ENCODE measurements around the gene ALG14. TPM values are rescaled to one million over a fixed set of nuclear protein-coding genes. Genes with fewer than 3 reads are reported as not detected.
A peak's percentile ranks its signal among the peaks of the same experiment; 100 is the strongest.

ALG14 gene
- total and polyA plus RNA-seq, 7 experiments from 2014 or later, result 1.1 to 3.2 (median 1.7) TPM

DNA sequence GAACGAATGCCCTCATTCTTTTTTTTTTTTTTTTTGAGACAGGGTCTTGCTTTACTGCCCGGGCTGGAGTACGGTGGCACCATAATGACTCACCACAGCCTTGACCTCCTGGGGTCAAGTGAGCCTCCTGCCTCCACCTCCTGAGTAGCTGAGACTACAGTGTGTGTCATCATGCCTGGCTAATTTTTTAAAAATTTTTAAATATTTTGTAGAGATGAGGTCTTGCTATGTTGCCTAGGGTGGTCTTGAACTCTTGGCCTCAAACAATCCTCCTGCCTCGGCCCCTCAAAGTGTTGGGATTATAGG lies 69.4 kb downstream of the ALG14 start:
- ATAC-seq, result no peak
- DNase-seq, result no peak
- Histone ChIP-seq H3K9me3 (ENCODE audit: control insufficient read depth in 2 of 3, low read length in 3 of 3) (no peaks in the 10 kb centered on the region), H3K27ac (ENCODE audit: low read depth, low read length) (no peak overlapping the region), H3K4me1 (ENCODE audit: control insufficient read depth in 2 of 2, insufficient read depth in 2 of 2, low read length in 2 of 2) (no peaks in the 10 kb centered on the region), H3K27me3 (ENCODE audit: control insufficient read depth in 2 of 2, insufficient read depth in 2 of 2, low read length in 2 of 2) (no peaks in the 10 kb centered on the region), H3K36me3 (ENCODE audit: control insufficient read depth in 2 of 3, insufficient read depth in 3 of 3, low read length in 3 of 3) (no peaks in the 10 kb centered on the region), H3K4me3 (ENCODE audit: low read length) (no peak overlapping the region)
- no peak overlapping the region for H3K4me3 Mint-ChIP-seq
- CTCF ChIA-PET, result no interaction called here
- H3K27ac Mint-ChIP-seq, result no peak overlapping the region
- peaks cover 0 to 2% (median 0%) of the 10 kb centered on the region in 5 donors for H3K27me3 Mint-ChIP-seq
- intact Hi-C loops (cut with micrococcal nuclease), result no loop called here
- H3K36me3 Mint-ChIP-seq, result peaks cover 0 to 23% (median 0%) of the 10 kb centered on the region in 5 donors
- H3K4me1 Mint-ChIP-seq, result peaks cover 0 to 3% (median 0%) of the 10 kb centered on the region in 7 donors
- no peaks in the 10 kb centered on the region for H3K9me3 Mint-ChIP-seq
- POLR2A ChIA-PET, result no interaction called here

DNA sequence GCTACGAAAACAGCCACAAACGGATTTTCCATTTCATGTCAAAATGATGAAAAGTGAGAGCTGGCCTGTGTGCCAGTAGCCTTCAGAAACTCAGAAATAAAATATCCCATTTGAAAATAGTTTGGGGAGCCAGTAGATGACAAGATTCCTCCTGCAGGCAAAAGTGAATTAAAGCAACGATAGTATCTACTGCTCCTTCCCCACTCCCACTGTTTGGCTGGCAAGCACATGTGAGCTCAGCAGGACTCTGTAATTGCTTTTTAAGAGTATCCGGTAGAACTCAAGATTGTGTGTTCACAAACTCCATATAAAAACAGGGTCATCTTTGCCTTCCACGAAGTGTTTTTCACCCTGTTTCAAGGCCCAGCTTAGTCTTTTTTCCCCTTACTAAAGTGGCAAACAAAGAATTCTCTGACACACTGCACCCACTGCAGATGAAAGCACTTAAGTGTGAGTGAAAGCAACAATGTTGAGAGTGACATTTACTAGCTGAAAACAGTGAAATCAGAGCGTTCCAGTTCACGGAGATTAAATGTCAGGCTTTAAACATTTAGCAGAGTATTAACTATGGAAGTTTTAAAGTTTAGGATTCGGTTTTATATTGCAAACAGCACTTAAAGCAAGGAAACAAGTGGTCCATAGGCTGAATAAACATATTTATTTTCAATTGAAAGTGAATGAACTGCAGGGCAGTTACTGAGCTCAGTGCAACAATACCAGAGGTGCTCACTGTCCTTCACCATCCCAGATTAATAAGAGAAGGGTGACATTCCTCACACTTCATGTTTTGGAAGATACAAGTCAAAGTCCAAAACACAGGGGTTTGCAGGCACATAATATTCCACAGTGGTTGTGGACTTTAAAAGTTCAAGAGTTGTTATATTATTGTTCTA lies 70.0 kb downstream of the ALG14 start:
- H3K4me3 Mint-ChIP-seq, result no peak overlapping the region

DNA sequence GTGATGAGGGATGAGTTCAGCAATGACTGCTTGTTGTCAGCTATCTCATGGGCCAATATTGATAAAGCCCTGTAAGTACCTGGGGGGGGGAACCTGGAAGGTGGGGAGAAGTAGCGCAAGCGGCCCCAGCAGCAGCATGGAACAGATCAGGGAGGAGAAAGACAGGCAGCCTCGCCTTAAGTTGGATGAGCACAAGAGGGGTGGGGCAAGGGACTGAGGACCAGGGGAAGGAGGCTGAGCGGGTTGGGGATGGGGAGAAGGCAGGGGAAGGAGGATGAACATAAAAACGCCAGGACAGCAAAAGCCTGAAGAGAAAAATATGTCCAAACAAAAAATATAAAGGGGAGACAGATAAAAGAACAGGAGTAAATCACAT lies 70.6 kb downstream of the ALG14 start:
- no peak overlapping the region for H3K4me3 ChIP-seq (ENCODE audit: low read length)
- no peak for DNase-seq
- no peaks in the 10 kb centered on the region for H3K9me3 Mint-ChIP-seq
- H3K4me1 Mint-ChIP-seq, result peaks cover 0 to 3% (median 0%) of the 10 kb centered on the region in 7 donors
- ChIA-PET POLR2A (no interaction called here), CTCF (no interaction called here)
- intact Hi-C loops (cut with micrococcal nuclease), result no loop called here
- H3K27me3 ChIP-seq (ENCODE audit: control insufficient read depth in 2 of 2, insufficient read depth in 2 of 2, low read length in 2 of 2), result no peaks in the 10 kb centered on the region
- H3K27me3 Mint-ChIP-seq, result peaks cover 0 to 2% (median 0%) of the 10 kb centered on the region in 5 donors
- H3K27ac Mint-ChIP-seq, result no peak overlapping the region
- H3K4me3 Mint-ChIP-seq, result no peak overlapping the region
- ATAC-seq, result no peak
- no peaks in the 10 kb centered on the region for H3K4me1 ChIP-seq (ENCODE audit: control insufficient read depth in 2 of 2, insufficient read depth in 2 of 2, low read length in 2 of 2)
- no peak overlapping the region for H3K27ac ChIP-seq (ENCODE audit: low read depth, low read length)
- H3K36me3 ChIP-seq (ENCODE audit: control insufficient read depth in 2 of 3, insufficient read depth in 3 of 3, low read length in 3 of 3), result no peaks in the 10 kb centered on the region
- no peaks in the 10 kb centered on the region for H3K9me3 ChIP-seq (ENCODE audit: control insufficient read depth in 2 of 3, low read length in 3 of 3)
- peaks cover 0 to 26% (median 0%) of the 10 kb centered on the region in 5 donors for H3K36me3 Mint-ChIP-seq

More for the DNA sequence above, 70.0 kb downstream of the ALG14 start:
- Histone ChIP-seq H3K27ac (ENCODE audit: low read depth, low read length) (no peak overlapping the region), H3K27me3 (ENCODE audit: control insufficient read depth in 2 of 2, insufficient read depth in 2 of 2, low read length in 2 of 2) (no peaks in the 10 kb centered on the region), H3K9me3 (ENCODE audit: control insufficient read depth in 2 of 3, low read length in 3 of 3) (no peaks in the 10 kb centered on the region), H3K4me3 (ENCODE audit: low read length) (no peak overlapping the region), H3K4me1 (ENCODE audit: control insufficient read depth in 2 of 2, insufficient read depth in 2 of 2, low read length in 2 of 2) (no peaks in the 10 kb centered on the region), H3K36me3 (ENCODE audit: control insufficient read depth in 2 of 3, insufficient read depth in 3 of 3, low read length in 3 of 3) (no peaks in the 10 kb centered on the region)
- Mint-ChIP-seq H3K4me1 (peaks cover 0 to 3% (median 0%) of the 10 kb centered on the region in 7 donors), H3K36me3 (peaks cover 0 to 23% (median 0%) of the 10 kb centered on the region in 5 donors), H3K27ac (no peak overlapping the region), H3K27me3 (peaks cover 0 to 2% (median 0%) of the 10 kb centered on the region in 5 donors), H3K9me3 (no peaks in the 10 kb centered on the region)
- intact Hi-C loops (cut with micrococcal nuclease), result no loop called here
- ATAC-seq (no peak), DNase-seq (no peak)
- CTCF ChIA-PET, result no interaction called here
- POLR2A ChIA-PET, result no interaction called here

DNA sequence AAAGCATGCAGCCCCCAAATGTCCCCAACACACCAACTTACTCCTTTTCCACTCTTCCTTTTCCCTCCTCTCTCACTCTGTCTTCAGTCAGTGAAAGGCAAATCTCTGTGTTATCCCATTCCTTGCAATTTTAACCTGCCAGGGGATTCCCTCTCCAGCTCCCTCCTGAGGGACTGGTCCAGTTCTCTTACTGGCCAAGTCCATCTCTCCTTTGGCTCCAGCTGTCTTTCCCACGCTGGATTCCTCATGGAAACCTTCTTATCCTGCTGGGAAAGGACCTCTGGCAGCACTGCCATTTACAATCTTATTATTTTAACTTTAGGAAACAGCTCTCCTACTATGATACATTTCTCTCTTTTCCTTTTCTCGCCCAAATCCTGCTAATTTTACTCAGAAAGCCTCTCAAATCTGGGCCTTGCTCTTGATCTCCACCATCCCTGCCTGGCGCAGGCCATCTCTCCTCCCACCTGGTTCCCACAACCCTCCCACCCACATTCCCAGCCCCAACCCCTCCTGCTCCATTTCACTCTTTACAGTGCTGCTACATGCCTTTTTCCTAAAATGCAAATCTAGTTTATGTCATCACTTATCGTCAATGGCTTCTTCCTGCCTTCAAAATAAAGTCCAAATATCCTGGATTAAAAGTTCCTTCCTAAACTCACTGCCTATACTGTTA lies 73.2 kb downstream of the ALG14 start:
- Histone ChIP-seq H3K27me3 (ENCODE audit: control insufficient read depth in 2 of 2, insufficient read depth in 2 of 2, low read length in 2 of 2) (no peaks in the 10 kb centered on the region), H3K36me3 (ENCODE audit: control insufficient read depth in 2 of 3, insufficient read depth in 3 of 3, low read length in 3 of 3) (no peaks in the 10 kb centered on the region), H3K4me1 (ENCODE audit: control insufficient read depth in 2 of 2, insufficient read depth in 2 of 2, low read length in 2 of 2) (peaks cover 0 to 7% of the 10 kb centered on the region in 2 donors), H3K9me3 (ENCODE audit: control insufficient read depth in 2 of 3, low read length in 3 of 3) (no peaks in the 10 kb centered on the region), H3K4me3 (ENCODE audit: low read length) (no peak overlapping the region), H3K27ac (ENCODE audit: low read depth, low read length) (no peak overlapping the region)
- no peak overlapping the region for H3K4me3 Mint-ChIP-seq
- H3K27ac Mint-ChIP-seq, result no peak overlapping the region
- peaks cover 0 to 2% (median 0%) of the 10 kb centered on the region in 5 donors for H3K27me3 Mint-ChIP-seq
- DNase-seq (no peak), ATAC-seq (no peak)
- intact Hi-C loops (cut with micrococcal nuclease), result no loop called here
- H3K36me3 Mint-ChIP-seq, result peaks cover 0 to 15% (median 0%) of the 10 kb centered on the region in 5 donors
- ChIA-PET POLR2A (no interaction called here), CTCF (no interaction called here)
- peaks cover 0 to 4% (median 0%) of the 10 kb centered on the region in 11 donors for H3K9me3 Mint-ChIP-seq
- H3K4me1 Mint-ChIP-seq, result peaks cover 0 to 18% (median 12%) of the 10 kb centered on the region in 7 donors

DNA sequence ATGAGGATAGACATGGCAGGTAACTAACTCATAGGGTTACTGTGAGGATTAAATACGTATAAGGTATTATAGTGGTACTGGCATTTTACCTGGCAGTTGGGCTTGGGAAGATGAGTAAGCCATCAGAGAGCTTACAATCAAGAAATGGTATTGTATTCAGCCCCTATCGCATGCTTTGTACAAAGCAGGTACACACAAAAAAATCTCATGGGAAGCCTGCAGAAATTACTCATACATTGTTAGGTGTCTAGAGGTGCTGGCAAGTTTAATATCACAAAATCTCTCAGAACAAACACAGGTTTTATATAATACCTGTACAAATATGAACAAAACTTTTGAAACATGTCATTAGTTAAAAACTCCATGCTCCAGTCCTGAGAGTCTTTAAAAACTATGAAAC lies 74.0 kb downstream of the ALG14 start:
- ATAC-seq (no peak), DNase-seq (no peak)
- no peaks in the 10 kb centered on the region for H3K27me3 ChIP-seq (ENCODE audit: control insufficient read depth in 2 of 2, insufficient read depth in 2 of 2, low read length in 2 of 2)
- H3K27ac ChIP-seq (ENCODE audit: low read depth, low read length), result no peak overlapping the region
- POLR2A ChIA-PET, result interaction anchor here (0.6 kb wide), 1 partner anchor 300 kb away, joined by 8 read pairs; no protein-coding TSS in a partner anchor
- Mint-ChIP-seq H3K9me3 (peaks cover 0 to 4% (median 0%) of the 10 kb centered on the region in 11 donors), H3K36me3 (peaks cover 0 to 15% (median 0%) of the 10 kb centered on the region in 5 donors), H3K27me3 (peaks cover 0 to 2% (median 0%) of the 10 kb centered on the region in 5 donors), H3K27ac (no peak overlapping the region), H3K4me1 (peaks cover 0 to 26% (median 20%) of the 10 kb centered on the region in 7 donors), H3K4me3 (no peak overlapping the region)
- CTCF ChIA-PET, result no interaction called here
- no peak overlapping the region for H3K4me3 ChIP-seq (ENCODE audit: low read length)
- intact Hi-C loops (cut with micrococcal nuclease), result no loop called here
- H3K36me3 ChIP-seq (ENCODE audit: control insufficient read depth in 2 of 3, insufficient read depth in 3 of 3, low read length in 3 of 3), result no peaks in the 10 kb centered on the region
- no peaks in the 10 kb centered on the region for H3K9me3 ChIP-seq (ENCODE audit: control insufficient read depth in 2 of 3, low read length in 3 of 3)
- H3K4me1 ChIP-seq (ENCODE audit: control insufficient read depth in 2 of 2, insufficient read depth in 2 of 2, low read length in 2 of 2), result peaks cover 0 to 14% of the 10 kb centered on the region in 2 donors

DNA sequence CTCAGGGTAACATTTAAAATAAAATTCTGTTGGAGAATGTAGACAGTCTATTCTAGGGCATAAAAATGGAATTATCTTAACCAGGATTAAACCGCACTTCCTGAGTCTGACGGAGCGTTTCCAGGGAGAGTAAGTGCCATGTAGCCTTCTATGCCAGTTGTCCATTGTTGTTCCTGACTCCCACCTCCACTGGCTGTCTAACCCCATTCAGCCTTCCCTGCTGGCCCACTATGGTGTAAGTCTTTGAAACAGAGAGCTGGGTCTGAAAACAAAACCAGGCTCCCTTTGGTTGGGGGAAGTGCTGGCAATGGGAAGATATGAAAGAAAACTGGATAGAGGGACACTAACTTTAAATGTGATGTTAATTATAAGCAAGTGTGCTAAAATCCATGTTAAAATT lies 74.6 kb downstream of the ALG14 start:
- intact Hi-C loops (cut with micrococcal nuclease), result no loop called here
- no peak for ATAC-seq
- H3K4me3 Mint-ChIP-seq, result no peak overlapping the region
- Histone ChIP-seq H3K36me3 (ENCODE audit: control insufficient read depth in 2 of 3, insufficient read depth in 3 of 3, low read length in 3 of 3) (no peaks in the 10 kb centered on the region), H3K4me3 (ENCODE audit: low read length) (no peak overlapping the region), H3K27ac (ENCODE audit: low read depth, low read length) (no peak overlapping the region), H3K27me3 (ENCODE audit: control insufficient read depth in 2 of 2, insufficient read depth in 2 of 2, low read length in 2 of 2) (no peaks in the 10 kb centered on the region), H3K9me3 (ENCODE audit: control insufficient read depth in 2 of 3, low read length in 3 of 3) (no peaks in the 10 kb centered on the region), H3K4me1 (ENCODE audit: control insufficient read depth in 2 of 2, insufficient read depth in 2 of 2, low read length in 2 of 2) (peaks cover 0 to 14% of the 10 kb centered on the region in 2 donors)
- CTCF ChIA-PET, result no interaction called here
- peak overlapping the region in 1 of 9 donors; percentile 46 for H3K27ac Mint-ChIP-seq
- peaks cover 0 to 15% (median 0%) of the 10 kb centered on the region in 5 donors for H3K36me3 Mint-ChIP-seq
- POLR2A ChIA-PET, result no interaction called here
- H3K4me1 Mint-ChIP-seq, result peaks cover 0 to 26% (median 20%) of the 10 kb centered on the region in 7 donors
- peaks cover 0 to 4% (median 0%) of the 10 kb centered on the region in 11 donors for H3K9me3 Mint-ChIP-seq
- peaks cover 0 to 2% (median 0%) of the 10 kb centered on the region in 5 donors for H3K27me3 Mint-ChIP-seq
- DNase-seq, result no peak

All from naive thymus-derived CD4-positive, alpha-beta T cell (primary cell).